Gastrocnemius medialis (tissue), 4 donors: ENCODE data around the gene IGFBP2.

Experiments
- POLR2A ChIP-seq, 2 donors: fragments of 450-650 bp; IDR thresholded peaks; one replicate each; pipeline ENCODE4 v1.6.1; 2017; ENCODE audit warnings: antibody characterized with exemption in 2 of 2, mild to moderate bottlenecking in 2 of 2, moderate library complexity in 2 of 2
- TF ChIP-seq, protein P1 (sequence below), 5 experiments: fragments of 450-650 bp in 3 of 5; fragments of 200-600 bp in 2 of 5; sonication (generic) in 2 of 5; IDR thresholded peaks in 4 of 5; conservative IDR thresholded peaks in 1 of 5; 1 replicate in 4 of 5; 2 replicates in 1 of 5; pipeline ENCODE4 v1.5.1; 2016 to 2019; ENCODE audit warnings: antibody characterized with exemption in 5 of 5, mild to moderate bottlenecking in 3 of 5, moderate library complexity in 3 of 5

DNA sequence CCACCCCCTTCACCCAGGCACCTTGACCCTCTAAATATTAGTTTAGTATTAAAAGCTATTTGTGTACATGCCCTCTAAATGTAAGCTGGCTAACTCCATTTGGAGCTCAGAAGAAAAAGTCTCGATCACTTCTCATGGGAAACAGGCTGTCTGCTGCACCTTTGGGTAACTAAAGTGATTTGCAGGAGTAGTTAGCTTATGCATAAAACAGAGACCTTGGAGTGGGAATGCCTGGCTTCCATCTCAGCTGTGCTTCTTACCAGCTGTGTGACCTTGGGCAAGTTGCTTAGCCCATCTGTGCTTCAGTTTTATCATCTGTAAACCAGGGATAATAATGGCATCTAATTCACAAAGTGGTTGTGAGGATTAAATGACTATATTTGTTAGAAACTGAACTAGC lies 29.9 kb downstream of the IGFBP2 start:
- TF ChIP-seq POLR2A (IDR thresholded peaks at IDR 0.05) = no peak
- TF ChIP-seq, protein P1, sequence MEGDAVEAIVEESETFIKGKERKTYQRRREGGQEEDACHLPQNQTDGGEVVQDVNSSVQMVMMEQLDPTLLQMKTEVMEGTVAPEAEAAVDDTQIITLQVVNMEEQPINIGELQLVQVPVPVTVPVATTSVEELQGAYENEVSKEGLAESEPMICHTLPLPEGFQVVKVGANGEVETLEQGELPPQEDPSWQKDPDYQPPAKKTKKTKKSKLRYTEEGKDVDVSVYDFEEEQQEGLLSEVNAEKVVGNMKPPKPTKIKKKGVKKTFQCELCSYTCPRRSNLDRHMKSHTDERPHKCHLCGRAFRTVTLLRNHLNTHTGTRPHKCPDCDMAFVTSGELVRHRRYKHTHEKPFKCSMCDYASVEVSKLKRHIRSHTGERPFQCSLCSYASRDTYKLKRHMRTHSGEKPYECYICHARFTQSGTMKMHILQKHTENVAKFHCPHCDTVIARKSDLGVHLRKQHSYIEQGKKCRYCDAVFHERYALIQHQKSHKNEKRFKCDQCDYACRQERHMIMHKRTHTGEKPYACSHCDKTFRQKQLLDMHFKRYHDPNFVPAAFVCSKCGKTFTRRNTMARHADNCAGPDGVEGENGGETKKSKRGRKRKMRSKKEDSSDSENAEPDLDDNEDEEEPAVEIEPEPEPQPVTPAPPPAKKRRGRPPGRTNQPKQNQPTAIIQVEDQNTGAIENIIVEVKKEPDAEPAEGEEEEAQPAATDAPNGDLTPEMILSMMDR (IDR thresholded peaks at IDR 0.05 in 4 of 5, conservative IDR thresholded peaks at IDR 0.05 in 1 of 5) = no peak
